Caco-2 (cell line): ENCODE results near the gene SNAP29. TPM values are rescaled to one million over a fixed set of nuclear protein-coding genes. Genes with fewer than 3 reads are reported as not detected.

ENCODE experiments used
- BruUV-seq: library from RNA; stranded (reverse); fragments of 400-500 nt; replicated peaks from 2 replicates; lab custom pipeline; 2021; lab: Mats Ljungman, UMichigan
- CTCF ChIA-PET: fragments of 300-600 bp; sonication (Branson Sonifier 250); formaldehyde crosslinking; loops from one replicate; lab custom pipeline; 2022; ENCODE audit warnings: antibody characterized with exemption; lab: Charles Lee
- POLR2A ChIA-PET: fragments of 300-600 bp; sonication (Branson Sonifier 250); formaldehyde crosslinking; loops from one replicate; lab custom pipeline; 2022; ENCODE audit warnings: antibody characterized with exemption; lab: Charles Lee
- DNase-seq, 2 experiments: peaks; one replicate each; pipeline versions ENCODE4 v3.0.0 to v3.0.0-alpha.2; 2020 to 2022
- H3K27me3 ChIP-seq: replicated peaks from 2 replicates; pipeline ENCODE4 v1.6.0; 2011; ENCODE audit warnings: low read length; ENCODE audit not compliant: control insufficient read depth, insufficient read depth
- H3K36me3 ChIP-seq: 2 replicates; pipeline ENCODE4 v1.5.1; 2011; ENCODE audit warnings: low read length; ENCODE audit not compliant: control insufficient read depth, insufficient read depth
- H3K4me1 ChIP-seq: fragments of 250-450 bp; sonication (Bioruptor Pico); 2 replicates; pipeline ENCODE4 v1.5.1; 2020; ENCODE audit warnings: mild to moderate bottlenecking
- H3K4me3 ChIP-seq: 2 replicates; pipeline ENCODE4 v1.5.1; 2011; ENCODE audit warnings: low read depth, mild to moderate bottlenecking, control low read depth, low read length
- H3K9me3 ChIP-seq: fragments of 250-450 bp; sonication (Bioruptor Pico); 2 replicates; pipeline ENCODE4 v1.5.1; 2020; ENCODE audit warnings: mild to moderate bottlenecking, moderate library complexity
- H3K27ac Mint-ChIP-seq: one replicate; pipeline ENCODE4 v1.8.0; 2022; ENCODE audit warnings: mixed read lengths; ENCODE audit not compliant: unreplicated experiment
- H3K27me3 Mint-ChIP-seq: one replicate; pipeline ENCODE4 v1.8.0; 2022; ENCODE audit warnings: mixed read lengths; ENCODE audit not compliant: insufficient read depth, unreplicated experiment
- H3K36me3 Mint-ChIP-seq: one replicate; pipeline ENCODE4 v1.8.0; 2022; ENCODE audit warnings: mild to moderate bottlenecking, mixed read lengths; ENCODE audit not compliant: insufficient read depth, unreplicated experiment
- H3K4me1 Mint-ChIP-seq: one replicate; pipeline ENCODE4 v1.8.0; 2022; ENCODE audit warnings: low read depth, mixed read lengths; ENCODE audit not compliant: unreplicated experiment
- H3K4me3 Mint-ChIP-seq: one replicate; pipeline ENCODE4 v1.8.0; 2022; ENCODE audit warnings: mild to moderate bottlenecking, moderate library complexity, mixed read lengths; ENCODE audit not compliant: unreplicated experiment
- H3K9me3 Mint-ChIP-seq: one replicate; pipeline ENCODE4 v1.8.0; 2022; ENCODE audit warnings: mixed read lengths; ENCODE audit not compliant: unreplicated experiment
- intact Hi-C: fragments of 100-400 bp; cut with micrococcal nuclease; formaldehyde crosslinking; loops from one replicate; pipeline ENCODE4 v1.10.0; 2022; ENCODE audit not compliant: unreplicated experiment
- total RNA-seq: library from RNA; stranded (reverse); gene quantifications from 2 replicates; pipeline ENCODE4 v1.2.3, GENCODE V29; 2022
- TF ChIP-seq, protein P1 (sequence below), 2 experiments: fragments of 200-600 bp in 1 of 2; IDR thresholded peaks; 1 replicate in 1 of 2; 2 replicates in 1 of 2; pipeline versions ENCODE4 v1.5.1 to v1.8.0; 2011 to 2022; ENCODE audit warnings: antibody characterized with exemption in 1 of 2, control low read depth in 1 of 2, inconsistent platforms in 1 of 2, low read depth in 1 of 2, low read length in 1 of 2, mild to moderate bottlenecking in 1 of 2, moderate library complexity in 1 of 2; ENCODE audit not compliant: insufficient read depth in 1 of 2, severe bottlenecking in 1 of 2, unreplicated experiment in 1 of 2

SNAP29 gene
- total RNA-seq, 1 experiment from 2014 or later: 26.2 TPM

DNA sequence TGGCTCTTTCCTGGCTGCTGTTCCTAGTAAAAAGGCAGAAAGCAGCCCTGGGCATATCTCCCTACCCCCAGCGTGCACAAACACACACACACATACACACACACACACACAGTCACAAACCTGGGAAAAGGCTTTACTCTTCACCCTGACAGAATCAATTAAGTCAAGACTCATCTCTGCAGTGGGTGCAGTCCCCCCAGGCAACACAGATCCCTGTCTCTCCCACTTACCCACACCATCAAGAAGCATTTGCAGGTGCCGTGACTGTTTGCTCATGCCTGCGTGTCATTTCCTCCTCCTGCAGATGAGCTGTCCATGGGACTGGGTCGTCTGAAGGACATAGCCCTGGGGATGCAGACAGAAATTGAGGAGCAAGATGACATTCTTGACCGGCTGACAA, 28.6 kb downstream of the SNAP29 start:
- no peak overlapping the region for H3K27ac Mint-ChIP-seq
- no peak for DNase-seq
- TF ChIP-seq, protein P1, sequence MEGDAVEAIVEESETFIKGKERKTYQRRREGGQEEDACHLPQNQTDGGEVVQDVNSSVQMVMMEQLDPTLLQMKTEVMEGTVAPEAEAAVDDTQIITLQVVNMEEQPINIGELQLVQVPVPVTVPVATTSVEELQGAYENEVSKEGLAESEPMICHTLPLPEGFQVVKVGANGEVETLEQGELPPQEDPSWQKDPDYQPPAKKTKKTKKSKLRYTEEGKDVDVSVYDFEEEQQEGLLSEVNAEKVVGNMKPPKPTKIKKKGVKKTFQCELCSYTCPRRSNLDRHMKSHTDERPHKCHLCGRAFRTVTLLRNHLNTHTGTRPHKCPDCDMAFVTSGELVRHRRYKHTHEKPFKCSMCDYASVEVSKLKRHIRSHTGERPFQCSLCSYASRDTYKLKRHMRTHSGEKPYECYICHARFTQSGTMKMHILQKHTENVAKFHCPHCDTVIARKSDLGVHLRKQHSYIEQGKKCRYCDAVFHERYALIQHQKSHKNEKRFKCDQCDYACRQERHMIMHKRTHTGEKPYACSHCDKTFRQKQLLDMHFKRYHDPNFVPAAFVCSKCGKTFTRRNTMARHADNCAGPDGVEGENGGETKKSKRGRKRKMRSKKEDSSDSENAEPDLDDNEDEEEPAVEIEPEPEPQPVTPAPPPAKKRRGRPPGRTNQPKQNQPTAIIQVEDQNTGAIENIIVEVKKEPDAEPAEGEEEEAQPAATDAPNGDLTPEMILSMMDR (IDR thresholded peaks at IDR 0.05; ENCODE audit: insufficient read depth in 1 of 2, low read depth in 1 of 2, low read length in 1 of 2, severe bottlenecking in 1 of 2, unreplicated experiment in 1 of 2): no peak
- no peak overlapping the region for H3K4me3 Mint-ChIP-seq
- ChIA-PET POLR2A (no interaction called here), CTCF (no interaction called here)
- Histone ChIP-seq H3K9me3 (no peaks in the 10 kb centered on the region), H3K4me1 (peaks cover 15% of the 10 kb centered on the region; the same call in 1 of the 2 replicates), H3K36me3 (no peaks in the 10 kb centered on the region; the same call in 1 of the 2 replicates), H3K4me3 (no peak overlapping the region), H3K27me3 (no peaks in the 10 kb centered on the region)
- peaks cover 16% of the 10 kb centered on the region for H3K4me1 Mint-ChIP-seq
- H3K9me3 Mint-ChIP-seq: no peaks in the 10 kb centered on the region
- intact Hi-C loops: loop anchor here (5.0 to 10.0 kb wide), 2 partner anchors 65 to 113 kb away; partner anchors contain the start of gene SERPIND1
- no TSS peak for BruUV-seq
- no peaks in the 10 kb centered on the region for H3K27me3 Mint-ChIP-seq
- H3K36me3 Mint-ChIP-seq: peaks cover 37% of the 10 kb centered on the region

DNA sequence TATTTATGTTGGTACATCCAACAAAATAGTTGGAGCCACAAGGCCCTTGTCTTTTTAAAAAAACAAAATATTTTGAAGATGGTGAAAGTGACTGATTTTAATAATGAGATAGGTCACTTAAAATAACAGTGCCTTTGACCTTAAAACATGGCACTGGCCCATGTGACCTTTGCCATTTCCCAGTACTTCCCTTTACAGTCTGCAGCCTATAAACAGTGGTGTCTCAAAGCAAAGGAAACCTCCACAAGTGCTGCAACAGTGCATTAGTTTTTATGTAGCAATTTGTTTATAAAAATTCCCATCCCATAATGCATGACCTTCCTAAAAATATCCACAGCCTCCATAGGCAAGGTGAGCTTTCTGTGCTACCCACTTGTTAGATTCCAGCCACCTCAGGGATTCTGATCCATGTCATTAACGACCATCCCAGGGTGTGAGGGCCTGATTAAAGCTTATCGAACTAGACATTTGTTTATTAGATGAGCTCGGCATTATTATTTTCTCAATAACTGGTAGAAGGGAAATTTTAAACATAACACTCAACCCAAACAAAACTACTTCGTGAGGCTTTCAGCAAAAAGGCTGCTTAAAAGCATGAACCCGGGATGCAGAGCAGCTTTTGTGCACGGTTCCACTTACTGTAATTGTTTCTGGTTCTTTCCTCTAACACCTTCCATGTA, 30.4 kb downstream of the SNAP29 start:
- TF ChIP-seq, protein P1 (IDR thresholded peaks at IDR 0.05; ENCODE audit: insufficient read depth in 1 of 2, low read depth in 1 of 2, low read length in 1 of 2, severe bottlenecking in 1 of 2, unreplicated experiment in 1 of 2): no peak
- Histone ChIP-seq H3K4me1 (peaks cover 15% of the 10 kb centered on the region; the same call in 1 of the 2 replicates), H3K9me3 (no peaks in the 10 kb centered on the region), H3K4me3 (no peak overlapping the region), H3K36me3 (no peaks in the 10 kb centered on the region; the same call in 1 of the 2 replicates), H3K27me3 (no peaks in the 10 kb centered on the region)
- Mint-ChIP-seq H3K27ac (no peak overlapping the region), H3K27me3 (no peaks in the 10 kb centered on the region), H3K4me1 (peaks cover 10% of the 10 kb centered on the region), H3K36me3 (peaks cover 26% of the 10 kb centered on the region), H3K9me3 (no peaks in the 10 kb centered on the region), H3K4me3 (no peak overlapping the region)
- no TSS peak for BruUV-seq
- no peak for DNase-seq
- ChIA-PET POLR2A (no interaction called here), CTCF (no interaction called here)
- intact Hi-C loops: loop anchor here (5.0 to 10.0 kb wide), 2 partner anchors 63 to 114 kb away; partner anchors contain the start of gene SERPIND1

DNA sequence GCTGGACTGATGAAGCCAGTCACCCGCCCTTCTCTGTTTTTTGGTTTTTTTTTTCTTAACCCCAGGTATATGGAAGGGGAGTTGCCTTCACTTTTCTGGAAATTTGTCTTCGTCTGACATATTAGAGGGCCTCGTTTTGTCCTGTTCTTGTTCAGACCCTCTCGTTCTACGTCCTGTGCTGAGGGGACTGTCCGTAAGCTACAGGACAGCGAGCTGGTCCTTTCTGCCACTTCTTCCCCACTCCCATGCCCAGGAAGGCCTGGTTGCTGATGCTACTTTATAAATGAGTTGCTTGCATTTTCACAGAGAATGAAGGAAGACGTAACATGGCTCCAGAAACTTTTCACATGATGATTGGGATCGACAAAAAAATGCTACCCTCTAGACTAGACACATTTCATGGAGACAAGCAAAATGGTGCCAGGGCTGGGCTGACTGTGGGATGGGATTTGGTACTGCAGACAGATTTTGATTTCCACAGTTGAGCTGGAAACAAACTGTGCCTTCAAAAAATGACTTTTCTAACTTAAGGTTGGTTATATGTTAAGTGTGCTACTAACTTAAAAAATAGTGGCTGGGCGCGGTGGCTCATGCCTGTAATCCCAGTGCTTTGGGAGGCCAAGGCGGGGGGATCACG, 31.2 kb downstream of the SNAP29 start:
- H3K27me3 Mint-ChIP-seq: no peaks in the 10 kb centered on the region
- H3K9me3 Mint-ChIP-seq: no peaks in the 10 kb centered on the region
- Histone ChIP-seq H3K27me3 (no peaks in the 10 kb centered on the region), H3K9me3 (no peaks in the 10 kb centered on the region), H3K4me3 (no peak overlapping the region), H3K36me3 (no peaks in the 10 kb centered on the region; the same call in 1 of the 2 replicates), H3K4me1 (peaks cover 12% of the 10 kb centered on the region; the same call in 1 of the 2 replicates)
- TF ChIP-seq, protein P1 (IDR thresholded peaks at IDR 0.05; ENCODE audit: insufficient read depth in 1 of 2, low read depth in 1 of 2, low read length in 1 of 2, severe bottlenecking in 1 of 2, unreplicated experiment in 1 of 2): no peak
- DNase-seq: no peak
- ChIA-PET POLR2A (no interaction called here), CTCF (no interaction called here)
- H3K4me1 Mint-ChIP-seq: peaks cover 10% of the 10 kb centered on the region
- no TSS peak for BruUV-seq
- H3K27ac Mint-ChIP-seq: no peak overlapping the region
- H3K36me3 Mint-ChIP-seq: peaks cover 21% of the 10 kb centered on the region
- intact Hi-C loops: loop anchor here (5.0 to 10.0 kb wide), 2 partner anchors 62 to 115 kb away; partner anchors contain the start of gene SERPIND1
- H3K4me3 Mint-ChIP-seq: no peak overlapping the region
